GM18861 (cell line): Measurements from ENCODE around the gene SCP2D1.

ENCODE experiments used
- ATAC-seq: cut with Tn5 transposase; IDR thresholded peaks from one replicate; pipeline ENCODE4 v1.9.1; 2021; ENCODE audit not compliant: unreplicated experiment

SCP2D1 gene

GRCh38 chr20:18811904-18812303, 1.7 kb upstream of the SCP2D1 start:
- ATAC-seq, result no peak

GRCh38 chr20:18815194-18815942, 1.8 kb downstream of the SCP2D1 start:
- no peak for ATAC-seq

- no peak for ATAC-seq
Measured at GRCh38 chr20:18822832-18823231, 9.2 kb downstream of the SCP2D1 start.

GRCh38 chr20:18831830-18832499, 18.4 kb downstream of the SCP2D1 start:
- no peak for ATAC-seq

- ATAC-seq, result no peak
Measured at GRCh38 chr20:18832546-18833200, 19.1 kb downstream of the SCP2D1 start.

- no peak for ATAC-seq
Measured at GRCh38 chr20:18835466-18836256, 22.1 kb downstream of the SCP2D1 start.

- ATAC-seq, result no peak
Measured at GRCh38 chr20:18837718-18838117, 24.1 kb downstream of the SCP2D1 start.

- ATAC-seq, result no peak
Measured at GRCh38 chr20:18839507-18840247, 26.1 kb downstream of the SCP2D1 start.

GRCh38 chr20:18840248-18840645, 26.7 kb downstream of the SCP2D1 start:
- ATAC-seq, result no peak

- no peak for ATAC-seq
Measured at GRCh38 chr20:18845017-18845416, 31.4 kb downstream of the SCP2D1 start.

- ATAC-seq, result no peak
Measured at GRCh38 chr20:18847226-18847755, 33.7 kb downstream of the SCP2D1 start.

GRCh38 chr20:18849131-18849530, 35.5 kb downstream of the SCP2D1 start:
- no peak for ATAC-seq

- ATAC-seq, result no peak
Measured at GRCh38 chr20:18851629-18852028, 38.0 kb downstream of the SCP2D1 start.

- ATAC-seq, result no peak
Measured at GRCh38 chr20:18852318-18852717, 38.7 kb downstream of the SCP2D1 start.

- no peak for ATAC-seq
Measured at GRCh38 chr20:18853216-18853615, 39.6 kb downstream of the SCP2D1 start.

GRCh38 chr20:18853946-18854646, 40.5 kb downstream of the SCP2D1 start:
- ATAC-seq, result no peak

GRCh38 chr20:18855882-18856281, 42.3 kb downstream of the SCP2D1 start:
- ATAC-seq, result no peak

- no peak for ATAC-seq
Measured at GRCh38 chr20:18856873-18857272, 43.3 kb downstream of the SCP2D1 start.

GRCh38 chr20:18857640-18858039, 44.1 kb downstream of the SCP2D1 start:
- no peak for ATAC-seq

GRCh38 chr20:18858816-18859215, 45.2 kb downstream of the SCP2D1 start:
- no peak for ATAC-seq
